WTC11 (cell line): ENCODE measurements around the gene RASSF8. TPM values are rescaled to one million over a fixed set of nuclear protein-coding genes. Genes with fewer than 3 reads are reported as not detected.

Experiments
- ATAC-seq: fragments of 200-7000 bp; cut with Tn5 transposase; 2 replicates; pipeline ENCODE4 v1.10.0; 2021; ENCODE audit warnings: mild to moderate bottlenecking, moderate library complexity
- CTCF ChIA-PET: fragments of 300-600 bp; sonication (Branson Sonifier 250); formaldehyde crosslinking; loops from one replicate; lab custom pipeline; 2021; ENCODE audit warnings: antibody characterized with exemption; lab: Charles Lee
- POLR2A ChIA-PET: fragments of 350-600 bp; sonication (Branson Sonifier 250); formaldehyde crosslinking; loops from one replicate; lab custom pipeline; 2021; ENCODE audit warnings: antibody characterized with exemption; lab: Charles Lee
- DNase-seq: peaks from one replicate; pipeline ENCODE4 v3.0.0; 2021; ENCODE audit warnings: low spot score
- H3K27ac Mint-ChIP-seq: 2 replicates; pipeline ENCODE4 v1.8.0; 2021; ENCODE audit warnings: mixed read lengths
- H3K27me3 Mint-ChIP-seq: 2 replicates; pipeline ENCODE4 v1.8.0; 2021; ENCODE audit warnings: low read depth, mild to moderate bottlenecking, moderate library complexity, mixed read lengths
- H3K36me3 Mint-ChIP-seq: 2 replicates; pipeline ENCODE4 v1.8.0; 2021; ENCODE audit warnings: mixed read lengths
- H3K4me1 Mint-ChIP-seq: 2 replicates; pipeline ENCODE4 v1.8.0; 2022; ENCODE audit warnings: mixed read lengths
- H3K4me3 Mint-ChIP-seq: 2 replicates; pipeline ENCODE4 v1.8.0; 2021; ENCODE audit warnings: mild to moderate bottlenecking, moderate library complexity, mixed read lengths
- H3K9me3 Mint-ChIP-seq: 2 replicates; pipeline ENCODE4 v1.8.0; 2021; ENCODE audit warnings: mixed read lengths
- FOXP1 ChIP-seq: sonication (generic); formaldehyde crosslinking; IDR thresholded peaks from 2 replicates; pipeline ENCODE4 v1.8.0; 2022; ENCODE audit warnings: missing genetic modification reagents, mild to moderate bottlenecking, moderate library complexity, borderline replicate concordance
- JUN ChIP-seq: sonication (generic); formaldehyde crosslinking; IDR thresholded peaks from 2 replicates; pipeline ENCODE4 v1.8.0; 2023; ENCODE audit warnings: mild to moderate bottlenecking, missing genetic modification reagents
- KAT7 ChIP-seq: sonication (generic); formaldehyde crosslinking; IDR thresholded peaks from 2 replicates; pipeline ENCODE4 v1.8.1; 2023; ENCODE audit warnings: missing genetic modification reagents, mild to moderate bottlenecking, borderline replicate concordance
- NFYB ChIP-seq: sonication (generic); formaldehyde crosslinking; conservative IDR thresholded peaks from 2 replicates; pipeline ENCODE4 v1.8.0; 2022; ENCODE audit warnings: low read depth, missing genetic modification reagents
- TEAD1 ChIP-seq: sonication (generic); formaldehyde crosslinking; IDR thresholded peaks from 2 replicates; pipeline ENCODE4 v1.8.0; 2022; ENCODE audit warnings: mild to moderate bottlenecking, missing genetic modification reagents
- TEAD4 ChIP-seq: sonication (generic); formaldehyde crosslinking; IDR thresholded peaks from 2 replicates; pipeline ENCODE4 v1.8.0; 2022; ENCODE audit warnings: mild to moderate bottlenecking, missing genetic modification reagents
- ZNF121 ChIP-seq: sonication (generic); formaldehyde crosslinking; IDR thresholded peaks from 2 replicates; pipeline ENCODE4 v1.8.0; 2023; ENCODE audit warnings: missing genetic modification reagents
- ZNF317 ChIP-seq: sonication (generic); formaldehyde crosslinking; IDR thresholded peaks from 2 replicates; pipeline ENCODE4 v1.8.1; 2023; ENCODE audit warnings: low read depth, mild to moderate bottlenecking, moderate library complexity, missing genetic modification reagents, borderline replicate concordance
- ZNF416 ChIP-seq: fragments of 250-450 bp; sonication (Bioruptor Pico); IDR thresholded peaks from 2 replicates; pipeline ENCODE4 v1.9.0; 2021; ENCODE audit warnings: mild to moderate bottlenecking, inconsistent platforms
- ZNF423 ChIP-seq: fragments of 250-450 bp; sonication (Bioruptor Pico); IDR thresholded peaks from 2 replicates; pipeline ENCODE4 v2.1.2; 2022; ENCODE audit warnings: mild to moderate bottlenecking, moderate library complexity
- ZNF671 ChIP-seq: fragments of 250-450 bp; sonication (Bioruptor Pico); IDR thresholded peaks from 2 replicates; pipeline ENCODE4 v1.8.0; 2021; ENCODE audit warnings: mild to moderate bottlenecking
- total RNA-seq: library from RNA; stranded (reverse); gene quantifications from 3 replicates; pipeline ENCODE4 v1.2.3, GENCODE V29; 2021
- TF ChIP-seq, protein P1 (sequence below): sonication (generic); formaldehyde crosslinking; IDR thresholded peaks from 2 replicates; pipeline ENCODE4 v1.8.0; 2022; ENCODE audit warnings: mild to moderate bottlenecking, missing genetic modification reagents
- TF ChIP-seq, protein P2 (sequence below): sonication (generic); formaldehyde crosslinking; IDR thresholded peaks from 2 replicates; pipeline ENCODE4 v1.8.0; 2023; ENCODE audit warnings: missing genetic modification reagents
- TF ChIP-seq, protein P3 (sequence below): sonication (generic); formaldehyde crosslinking; IDR thresholded peaks from 2 replicates; pipeline ENCODE4 v1.8.1; 2022; ENCODE audit warnings: low read depth, mild to moderate bottlenecking, moderate library complexity, missing genetic modification reagents, borderline replicate concordance
- TF ChIP-seq, protein P4 (sequence below): sonication (generic); formaldehyde crosslinking; IDR thresholded peaks from 2 replicates; pipeline ENCODE4 v1.8.1; 2023; ENCODE audit warnings: mild to moderate bottlenecking, missing genetic modification reagents, borderline replicate concordance
- TF ChIP-seq, protein P5 (sequence below): sonication (generic); formaldehyde crosslinking; IDR thresholded peaks from 2 replicates; pipeline ENCODE4 v1.8.0; 2022; ENCODE audit warnings: mild to moderate bottlenecking, missing genetic modification reagents

The RASSF8 gene
- total RNA-seq, 1 experiment from 2014 or later, result 48.6 TPM

DNA sequence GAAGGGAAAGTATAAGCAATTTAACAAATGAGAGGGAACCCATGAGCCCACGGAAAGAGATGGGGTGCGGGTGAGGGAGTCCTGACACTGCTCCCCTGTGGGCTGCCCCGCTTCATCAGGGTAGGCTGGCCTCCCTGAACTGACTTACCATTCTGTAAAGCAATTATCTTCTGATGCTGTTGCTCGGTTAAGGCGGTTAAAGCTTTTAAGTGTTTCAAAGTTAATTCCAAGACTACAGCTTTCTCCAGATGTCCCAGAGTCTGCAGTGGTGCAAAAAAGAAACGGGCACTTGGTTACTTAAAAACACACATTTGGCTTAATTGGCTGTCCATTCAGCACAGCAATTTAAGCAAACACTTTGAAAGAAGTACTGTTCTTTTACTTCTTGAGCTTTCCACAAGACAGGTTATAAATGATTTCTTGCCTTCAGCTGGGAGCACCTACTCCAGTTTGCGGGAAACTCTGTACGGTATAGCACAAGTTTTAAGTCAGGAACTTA lies 165.0 kb downstream of the RASSF8 start:
- DNase-seq (no peak), ATAC-seq (no peak)
- peaks cover 60% of the 10 kb centered on the region for H3K4me1 Mint-ChIP-seq
- H3K9me3 Mint-ChIP-seq, result no peaks in the 10 kb centered on the region
- TF ChIP-seq ZNF423 (CRISPR knock-in tag) (no peak), ZNF121 (CRISPR knock-in tag) (no peak), ZNF317 (CRISPR knock-in tag) (no peak), TEAD4 (CRISPR knock-in tag) (no peak), KAT7 (CRISPR knock-in tag) (no peak), ZNF416 (CRISPR knock-in tag) (no peak), JUN (no peak), ZNF671 (CRISPR knock-in tag) (no peak), TEAD1 (CRISPR knock-in tag) (no peak), FOXP1 (CRISPR knock-in tag) (no peak), NFYB (CRISPR knock-in tag) (no peak)
- TF ChIP-seq, protein P1, sequence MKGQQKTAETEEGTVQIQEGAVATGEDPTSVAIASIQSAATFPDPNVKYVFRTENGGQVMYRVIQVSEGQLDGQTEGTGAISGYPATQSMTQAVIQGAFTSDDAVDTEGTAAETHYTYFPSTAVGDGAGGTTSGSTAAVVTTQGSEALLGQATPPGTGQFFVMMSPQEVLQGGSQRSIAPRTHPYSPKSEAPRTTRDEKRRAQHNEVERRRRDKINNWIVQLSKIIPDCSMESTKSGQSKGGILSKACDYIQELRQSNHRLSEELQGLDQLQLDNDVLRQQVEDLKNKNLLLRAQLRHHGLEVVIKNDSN, result no peak
- TF ChIP-seq, protein P2, sequence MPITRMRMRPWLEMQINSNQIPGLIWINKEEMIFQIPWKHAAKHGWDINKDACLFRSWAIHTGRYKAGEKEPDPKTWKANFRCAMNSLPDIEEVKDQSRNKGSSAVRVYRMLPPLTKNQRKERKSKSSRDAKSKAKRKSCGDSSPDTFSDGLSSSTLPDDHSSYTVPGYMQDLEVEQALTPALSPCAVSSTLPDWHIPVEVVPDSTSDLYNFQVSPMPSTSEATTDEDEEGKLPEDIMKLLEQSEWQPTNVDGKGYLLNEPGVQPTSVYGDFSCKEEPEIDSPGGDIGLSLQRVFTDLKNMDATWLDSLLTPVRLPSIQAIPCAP (CRISPR knock-in tag), result no peak
- TF ChIP-seq, protein P3, sequence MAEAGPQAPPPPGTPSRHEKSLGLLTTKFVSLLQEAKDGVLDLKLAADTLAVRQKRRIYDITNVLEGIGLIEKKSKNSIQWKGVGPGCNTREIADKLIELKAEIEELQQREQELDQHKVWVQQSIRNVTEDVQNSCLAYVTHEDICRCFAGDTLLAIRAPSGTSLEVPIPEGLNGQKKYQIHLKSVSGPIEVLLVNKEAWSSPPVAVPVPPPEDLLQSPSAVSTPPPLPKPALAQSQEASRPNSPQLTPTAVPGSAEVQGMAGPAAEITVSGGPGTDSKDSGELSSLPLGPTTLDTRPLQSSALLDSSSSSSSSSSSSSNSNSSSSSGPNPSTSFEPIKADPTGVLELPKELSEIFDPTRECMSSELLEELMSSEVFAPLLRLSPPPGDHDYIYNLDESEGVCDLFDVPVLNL (CRISPR knock-in tag), result no peak
- TF ChIP-seq, protein P4, sequence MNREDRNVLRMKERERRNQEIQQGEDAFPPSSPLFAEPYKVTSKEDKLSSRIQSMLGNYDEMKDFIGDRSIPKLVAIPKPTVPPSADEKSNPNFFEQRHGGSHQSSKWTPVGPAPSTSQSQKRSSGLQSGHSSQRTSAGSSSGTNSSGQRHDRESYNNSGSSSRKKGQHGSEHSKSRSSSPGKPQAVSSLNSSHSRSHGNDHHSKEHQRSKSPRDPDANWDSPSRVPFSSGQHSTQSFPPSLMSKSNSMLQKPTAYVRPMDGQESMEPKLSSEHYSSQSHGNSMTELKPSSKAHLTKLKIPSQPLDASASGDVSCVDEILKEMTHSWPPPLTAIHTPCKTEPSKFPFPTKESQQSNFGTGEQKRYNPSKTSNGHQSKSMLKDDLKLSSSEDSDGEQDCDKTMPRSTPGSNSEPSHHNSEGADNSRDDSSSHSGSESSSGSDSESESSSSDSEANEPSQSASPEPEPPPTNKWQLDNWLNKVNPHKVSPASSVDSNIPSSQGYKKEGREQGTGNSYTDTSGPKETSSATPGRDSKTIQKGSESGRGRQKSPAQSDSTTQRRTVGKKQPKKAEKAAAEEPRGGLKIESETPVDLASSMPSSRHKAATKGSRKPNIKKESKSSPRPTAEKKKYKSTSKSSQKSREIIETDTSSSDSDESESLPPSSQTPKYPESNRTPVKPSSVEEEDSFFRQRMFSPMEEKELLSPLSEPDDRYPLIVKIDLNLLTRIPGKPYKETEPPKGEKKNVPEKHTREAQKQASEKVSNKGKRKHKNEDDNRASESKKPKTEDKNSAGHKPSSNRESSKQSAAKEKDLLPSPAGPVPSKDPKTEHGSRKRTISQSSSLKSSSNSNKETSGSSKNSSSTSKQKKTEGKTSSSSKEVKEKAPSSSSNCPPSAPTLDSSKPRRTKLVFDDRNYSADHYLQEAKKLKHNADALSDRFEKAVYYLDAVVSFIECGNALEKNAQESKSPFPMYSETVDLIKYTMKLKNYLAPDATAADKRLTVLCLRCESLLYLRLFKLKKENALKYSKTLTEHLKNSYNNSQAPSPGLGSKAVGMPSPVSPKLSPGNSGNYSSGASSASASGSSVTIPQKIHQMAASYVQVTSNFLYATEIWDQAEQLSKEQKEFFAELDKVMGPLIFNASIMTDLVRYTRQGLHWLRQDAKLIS (CRISPR knock-in tag), result no peak
- TF ChIP-seq, protein P5, sequence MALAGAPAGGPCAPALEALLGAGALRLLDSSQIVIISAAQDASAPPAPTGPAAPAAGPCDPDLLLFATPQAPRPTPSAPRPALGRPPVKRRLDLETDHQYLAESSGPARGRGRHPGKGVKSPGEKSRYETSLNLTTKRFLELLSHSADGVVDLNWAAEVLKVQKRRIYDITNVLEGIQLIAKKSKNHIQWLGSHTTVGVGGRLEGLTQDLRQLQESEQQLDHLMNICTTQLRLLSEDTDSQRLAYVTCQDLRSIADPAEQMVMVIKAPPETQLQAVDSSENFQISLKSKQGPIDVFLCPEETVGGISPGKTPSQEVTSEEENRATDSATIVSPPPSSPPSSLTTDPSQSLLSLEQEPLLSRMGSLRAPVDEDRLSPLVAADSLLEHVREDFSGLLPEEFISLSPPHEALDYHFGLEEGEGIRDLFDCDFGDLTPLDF (CRISPR knock-in tag), result no peak
- peak overlapping the region; percentile 90 for H3K4me3 Mint-ChIP-seq
- no peaks in the 10 kb centered on the region for H3K36me3 Mint-ChIP-seq
- H3K27me3 Mint-ChIP-seq, result peaks cover 82% of the 10 kb centered on the region
- H3K27ac Mint-ChIP-seq, result no peak overlapping the region
- POLR2A ChIA-PET, result interaction anchor here (0.5 to 1.6 kb wide), 2 partner anchors 9 to 522 kb away, joined by 4 to 6 read pairs; no protein-coding TSS in a partner anchor
- CTCF ChIA-PET, result interaction anchor here (1.4 to 1.5 kb wide), 2 partner anchors 30 to 145 kb away, joined by 3 read pairs; no protein-coding TSS in a partner anchor
